Epithelial cell of esophagus (primary cell): ENCODE results near the gene ST6GALNAC4.
A peak's percentile ranks its signal among the peaks of the same experiment; 100 is the strongest.

Experiments
- DNase-seq: peaks from one replicate; pipeline ENCODE4 v3.0.0; 2010; ENCODE audit warnings: low read depth
- H3K4me3 ChIP-seq: 2 replicates; pipeline ENCODE4 v1.5.1; 2011; ENCODE audit warnings: mild to moderate bottlenecking, low read length, control low read depth
- CTCF ChIP-seq: IDR thresholded peaks from 2 replicates; pipeline ENCODE4 v1.5.1; 2011; ENCODE audit warnings: low read depth, mild to moderate bottlenecking, low read length, control low read depth, inconsistent platforms; ENCODE audit not compliant: insufficient read depth; ENCODE audit errors: missing control alignments

Gene ST6GALNAC4

DNA sequence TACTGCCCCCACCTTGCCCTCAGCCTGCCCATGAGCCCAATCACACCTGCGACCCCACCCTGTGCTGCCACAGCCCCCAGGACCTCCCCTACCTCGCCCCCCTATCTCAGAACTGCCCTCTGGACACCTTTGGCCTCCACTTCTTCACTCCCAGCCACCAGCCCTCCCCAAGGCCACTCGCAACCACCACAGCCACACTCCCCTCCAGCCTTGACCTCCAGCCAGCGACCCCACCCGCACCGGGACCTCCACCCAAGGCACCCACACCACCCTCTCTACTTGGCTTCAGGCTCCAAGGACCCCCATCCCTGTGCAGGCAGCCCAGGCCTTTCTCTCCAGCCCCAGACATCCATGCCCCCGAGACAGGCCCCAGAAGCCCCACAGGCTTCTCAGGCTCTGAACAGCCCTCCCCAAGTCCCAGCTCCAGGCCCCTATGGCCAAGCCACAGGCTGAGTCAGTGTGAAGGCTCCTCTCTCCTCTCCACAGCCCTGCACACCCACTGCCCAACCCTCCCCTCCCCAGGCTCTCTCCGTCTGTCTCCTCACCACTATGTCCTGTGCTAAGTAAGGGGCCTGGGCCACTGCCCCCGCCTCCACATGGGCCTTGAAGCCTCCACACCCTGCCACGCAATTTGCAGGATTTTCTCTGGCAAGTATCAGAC is 41.4 kb downstream of the ST6GALNAC4 start:
- no peak for TF ChIP-seq CTCF
- no peak overlapping the region for H3K4me3 ChIP-seq
- no peak for DNase-seq

DNA sequence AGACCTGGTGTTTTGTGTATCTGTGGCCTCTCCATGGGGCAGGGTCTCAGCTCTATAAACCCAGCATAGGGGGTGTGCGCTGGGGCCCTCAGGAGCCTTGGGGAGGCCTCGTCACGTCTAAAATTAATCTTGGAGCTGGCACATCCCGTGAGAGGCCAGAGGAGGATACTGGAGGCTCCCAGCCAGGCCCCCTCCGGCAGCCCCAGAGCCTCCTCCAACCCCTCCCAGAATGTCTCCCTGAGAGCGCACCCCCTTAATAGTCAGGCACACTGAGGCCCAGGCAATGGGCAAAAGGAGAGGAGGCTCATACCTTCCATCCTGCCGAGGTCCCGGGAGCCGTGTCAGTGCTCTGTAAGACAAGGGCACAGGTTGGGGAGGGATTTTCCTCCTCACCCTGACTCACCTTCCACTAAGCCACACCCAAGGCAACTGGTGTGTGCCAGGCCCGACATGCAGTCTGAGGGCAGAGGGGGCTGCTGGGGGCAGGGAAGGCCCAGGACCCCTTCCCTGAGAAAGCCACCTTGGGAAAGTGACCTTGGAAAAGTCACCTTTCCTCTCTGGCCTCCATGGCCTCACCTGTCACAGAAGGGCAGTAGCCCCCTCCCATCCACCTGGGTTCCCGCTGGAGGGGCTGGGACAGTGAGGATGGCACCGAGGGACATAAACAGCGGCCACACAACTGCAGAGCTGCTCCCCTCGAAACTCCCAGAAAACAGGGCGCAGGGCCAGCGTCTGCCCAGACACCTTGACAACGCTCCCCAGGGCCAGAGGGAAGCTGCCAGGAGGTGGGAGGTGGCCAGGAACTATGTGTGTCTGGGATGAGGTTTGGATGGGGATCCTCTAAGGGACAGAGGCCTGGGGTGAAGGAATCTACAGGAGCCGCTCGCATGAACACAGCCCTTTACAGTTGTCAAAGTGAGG is 42.3 kb downstream of the ST6GALNAC4 start:
- no peak for TF ChIP-seq CTCF
- peak; percentile 79 for DNase-seq
- H3K4me3 ChIP-seq, result no peak overlapping the region

GRCh38 chr9:127873886-127874285 is 43.0 kb downstream of the ST6GALNAC4 start:
- TF ChIP-seq CTCF, result no peak
- no peak overlapping the region for H3K4me3 ChIP-seq
- no peak for DNase-seq

DNA sequence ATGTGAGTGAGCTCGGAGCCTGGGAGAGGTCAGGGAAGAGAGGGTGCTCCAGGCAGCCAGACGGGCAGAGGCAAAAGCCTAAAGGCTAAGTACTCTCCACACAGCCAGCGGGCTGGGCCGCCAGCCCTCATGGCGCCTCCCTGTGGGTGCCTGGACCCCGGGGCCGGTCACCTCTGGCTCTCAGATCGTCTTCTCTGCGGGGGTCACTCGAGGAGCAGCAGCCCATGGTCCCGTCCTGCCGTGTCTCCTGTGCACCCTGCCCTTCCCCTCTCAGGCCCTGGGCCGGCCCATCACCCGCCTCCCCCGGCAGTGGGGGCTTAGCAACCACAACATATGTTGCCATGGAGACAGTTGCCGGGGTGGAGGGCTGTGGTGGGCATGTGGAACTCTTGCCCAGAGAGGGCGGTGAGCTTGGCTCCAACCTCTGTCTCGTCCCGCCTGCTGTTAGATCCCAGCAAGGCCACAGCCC is 43.6 kb downstream of the ST6GALNAC4 start:
- TF ChIP-seq CTCF, result no peak
- DNase-seq, result no peak
- H3K4me3 ChIP-seq, result no peak overlapping the region

- no peak overlapping the region for H3K4me3 ChIP-seq
- DNase-seq, result no peak
- no peak for TF ChIP-seq CTCF
Observed at GRCh38 chr9:127872369-127873222, 44.2 kb downstream of the ST6GALNAC4 start.

GRCh38 chr9:127871531-127871930 is 45.3 kb downstream of the ST6GALNAC4 start:
- H3K4me3 ChIP-seq, result no peak overlapping the region
- no peak for DNase-seq
- no peak for TF ChIP-seq CTCF
